Muscle layer of colon (tissue), 2 donors: ENCODE data around the gene WDR45B.

Experiments used
- H3K27ac ChIP-seq: one replicate; pipeline ENCODE4 v1.7.0; 2013; ENCODE audit warnings: low read depth, mild to moderate bottlenecking, low read length, moderate library complexity
- H3K27me3 ChIP-seq, 2 donors: one replicate each; pipeline ENCODE4 v1.7.0; 2013; ENCODE audit warnings: low read length in 2 of 2, mild to moderate bottlenecking in 2 of 2; ENCODE audit not compliant: insufficient read depth in 2 of 2, control insufficient read depth in 1 of 2
- H3K36me3 ChIP-seq: one replicate; pipeline ENCODE4 v1.7.0; 2013; ENCODE audit warnings: mild to moderate bottlenecking, low read length; ENCODE audit not compliant: insufficient read depth
- H3K4me1 ChIP-seq: one replicate; pipeline ENCODE4 v1.7.0; 2013; ENCODE audit warnings: mild to moderate bottlenecking, low read length; ENCODE audit not compliant: insufficient read depth
- H3K4me3 ChIP-seq, 2 donors: one replicate each; pipeline ENCODE4 v1.7.0; 2013; ENCODE audit warnings: low read length in 2 of 2, low read depth in 1 of 2, mild to moderate bottlenecking in 1 of 2, moderate library complexity in 1 of 2
- H3K9ac ChIP-seq: one replicate; pipeline ENCODE4 v1.7.0; 2013; ENCODE audit warnings: low read length
- H3K9me3 ChIP-seq: one replicate; pipeline ENCODE4 v1.7.0; 2013; ENCODE audit warnings: mild to moderate bottlenecking, low read length
- donor health status: abdominal sarcoma.
- donor health status: Adenocarcinoma of cecum.

The WDR45B gene

GRCh38 chr17:82648165-82648668 is at the start of gene WDR45B:
TSS of gene WDR45B (minus strand) at chr17:82648444. CDS start at chr17:82648340, 104 bp downstream.
- Histone ChIP-seq H3K36me3 (peaks cover 13% of the 10 kb centered on the region), H3K27ac (peak within 1 kb of the TSS; percentile 96), H3K9ac (peak within 1 kb of the TSS; percentile 52), H3K4me1 (peaks cover 7% of the 10 kb centered on the region), H3K4me3 (peak within 1 kb of the TSS; percentile 57 to 96), H3K27me3 (no peaks in the 10 kb centered on the region), H3K9me3 (no peaks in the 10 kb centered on the region)

GRCh38 chr17:82697808-82698064 is 49.5 kb upstream of the WDR45B start:
- no peaks in the 10 kb centered on the region for H3K36me3 ChIP-seq
- no peaks in the 10 kb centered on the region for H3K9me3 ChIP-seq
- H3K4me3 ChIP-seq: peak overlapping the region; percentile 43 to 62
- peaks cover 11% of the 10 kb centered on the region for H3K4me1 ChIP-seq
- no peak overlapping the region for H3K9ac ChIP-seq
- no peak overlapping the region for H3K27ac ChIP-seq
- H3K27me3 ChIP-seq: peaks cover 0 to 6% of the 10 kb centered on the region in 2 donors

DNA sequence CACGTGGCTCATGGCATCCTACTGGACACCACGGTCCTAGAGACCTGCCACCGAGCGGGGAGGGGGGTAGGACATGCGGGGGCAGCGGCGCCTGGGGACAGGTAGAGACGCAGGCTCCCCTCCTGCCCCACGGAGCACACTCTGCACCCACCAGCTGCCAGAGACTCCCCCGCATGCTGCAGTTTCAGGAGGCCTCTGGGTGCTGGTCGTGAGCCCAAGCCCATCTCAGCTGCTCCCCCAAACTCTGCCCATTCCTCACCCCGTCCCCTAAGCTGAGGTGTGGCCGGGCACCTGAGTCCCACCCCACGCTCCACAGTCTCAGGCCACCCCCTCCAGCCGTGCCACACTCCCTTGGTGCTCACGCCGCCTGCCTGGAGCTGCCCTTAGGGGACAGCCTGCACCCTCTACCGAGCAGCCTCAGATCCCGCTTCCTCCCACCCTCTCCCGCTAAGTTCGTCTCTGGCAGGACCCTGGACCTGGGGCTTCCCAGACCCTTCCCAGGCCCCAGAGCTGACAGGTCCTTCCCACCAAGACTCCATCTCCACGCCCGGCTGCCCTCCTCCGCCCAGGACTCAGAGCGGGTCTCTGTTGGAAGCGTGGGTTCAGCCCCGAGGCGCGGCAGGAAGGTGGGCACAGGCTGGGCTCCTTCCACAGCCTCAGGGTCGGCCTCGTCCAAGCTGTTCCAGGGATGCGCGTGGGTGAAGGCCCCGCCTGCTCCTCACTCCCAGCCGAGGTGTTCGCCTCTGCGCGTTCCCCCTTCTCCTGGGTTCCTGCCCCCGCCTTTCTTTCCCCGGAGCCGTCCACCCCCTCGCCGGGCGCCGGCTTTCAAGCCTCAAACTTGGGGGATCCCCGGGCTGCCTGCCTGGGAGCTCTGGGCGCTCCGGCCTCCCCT is 48.9 kb upstream of the WDR45B start:
- H3K4me3 ChIP-seq: peak overlapping the region; percentile 43 to 62
- no peaks in the 10 kb centered on the region for H3K9me3 ChIP-seq
- H3K27ac ChIP-seq: no peak overlapping the region
- H3K36me3 ChIP-seq: no peaks in the 10 kb centered on the region
- no peak overlapping the region for H3K9ac ChIP-seq
- peaks cover 11% of the 10 kb centered on the region for H3K4me1 ChIP-seq
- H3K27me3 ChIP-seq: peaks cover 0 to 6% of the 10 kb centered on the region in 2 donors

DNA sequence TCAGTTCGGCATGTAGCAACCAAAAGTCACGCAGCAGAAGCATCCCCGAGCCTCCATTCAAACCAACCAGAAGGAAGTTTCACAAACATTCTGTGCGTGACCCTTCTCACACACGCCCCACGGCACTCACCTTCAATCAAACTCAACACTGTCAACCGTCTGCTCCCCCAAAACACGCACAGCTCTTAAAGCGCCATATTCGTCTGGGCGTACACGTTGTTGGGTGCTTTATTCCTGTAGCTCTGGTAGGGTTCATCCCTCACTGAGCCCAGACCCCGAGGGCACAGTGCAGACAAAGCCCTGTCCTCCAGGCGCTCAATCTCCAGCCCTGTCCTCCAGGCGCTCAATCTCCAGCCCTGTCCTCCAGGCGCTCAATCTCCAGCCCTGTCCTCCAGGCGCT is 48.0 kb upstream of the WDR45B start:
- H3K9me3 ChIP-seq: no peaks in the 10 kb centered on the region
- H3K4me3 ChIP-seq: no peak overlapping the region
- no peak overlapping the region for H3K27ac ChIP-seq
- peaks cover 11% of the 10 kb centered on the region for H3K4me1 ChIP-seq
- H3K9ac ChIP-seq: no peak overlapping the region
- no peaks in the 10 kb centered on the region for H3K36me3 ChIP-seq
- peaks cover 0 to 6% of the 10 kb centered on the region in 2 donors for H3K27me3 ChIP-seq

DNA sequence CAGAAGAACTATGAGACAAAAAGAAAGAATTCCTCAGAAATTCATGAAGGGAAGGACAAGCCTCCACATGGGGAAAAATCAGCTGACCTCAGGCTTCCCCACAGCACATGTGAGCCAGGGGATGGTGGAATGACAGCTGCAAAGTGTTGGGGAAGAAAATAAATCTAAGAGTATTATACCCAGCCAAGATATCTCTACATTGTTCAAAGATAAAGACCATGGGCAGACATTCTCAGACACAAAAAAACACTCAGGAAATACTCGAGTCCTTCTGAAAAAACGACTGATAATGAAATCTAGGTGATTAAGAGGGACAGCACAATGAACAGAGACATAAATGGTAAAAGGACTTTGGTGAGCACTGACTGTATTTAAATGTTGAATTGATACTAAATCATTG is 46.4 kb upstream of the WDR45B start:
- peaks cover 11% of the 10 kb centered on the region for H3K4me1 ChIP-seq
- no peak overlapping the region for H3K27ac ChIP-seq
- no peaks in the 10 kb centered on the region for H3K9me3 ChIP-seq
- peaks cover 0 to 6% of the 10 kb centered on the region in 2 donors for H3K27me3 ChIP-seq
- H3K9ac ChIP-seq: no peak overlapping the region
- H3K36me3 ChIP-seq: no peaks in the 10 kb centered on the region
- H3K4me3 ChIP-seq: no peak overlapping the region

GRCh38 chr17:82693168-82693867 is 45.1 kb upstream of the WDR45B start:
- H3K27ac ChIP-seq: no peak overlapping the region
- no peaks in the 10 kb centered on the region for H3K9me3 ChIP-seq
- H3K27me3 ChIP-seq: peaks cover 0 to 6% of the 10 kb centered on the region in 2 donors

DNA sequence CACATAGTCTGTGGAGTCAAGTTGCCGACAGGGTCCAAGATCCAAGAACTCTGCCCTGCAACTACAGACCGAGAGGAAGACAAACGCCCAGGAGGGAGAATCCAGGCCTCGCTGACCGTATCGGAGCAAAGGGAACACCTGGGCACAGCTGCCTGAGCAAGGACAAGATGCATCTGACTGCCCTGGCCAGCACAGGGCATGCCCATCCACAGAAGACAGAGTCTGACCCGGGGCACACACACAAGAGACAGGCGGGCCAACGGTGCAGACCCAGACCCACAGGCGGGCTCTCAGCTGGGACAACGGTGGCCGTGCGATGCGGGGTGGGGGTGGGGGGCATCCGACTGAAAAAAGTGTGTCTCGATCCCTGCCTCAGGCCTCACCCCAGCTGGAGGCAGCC is 44.0 kb upstream of the WDR45B start:
- no peak overlapping the region for H3K4me3 ChIP-seq
- no peak overlapping the region for H3K27ac ChIP-seq

More at GRCh38 chr17:82693168-82693867, 45.1 kb upstream of the WDR45B start:
- Histone ChIP-seq H3K36me3 (no peaks in the 10 kb centered on the region), H3K4me1 (peaks cover 7% of the 10 kb centered on the region), H3K9ac (no peak overlapping the region), H3K4me3 (no peak overlapping the region)

GRCh38 chr17:82691714-82692113 is 43.5 kb upstream of the WDR45B start:
- H3K27ac ChIP-seq: no peak overlapping the region
- no peak overlapping the region for H3K9ac ChIP-seq
- H3K4me3 ChIP-seq: no peak overlapping the region
- no peaks in the 10 kb centered on the region for H3K36me3 ChIP-seq
- no peaks in the 10 kb centered on the region for H3K27me3 ChIP-seq
- H3K4me1 ChIP-seq: no peaks in the 10 kb centered on the region
- H3K9me3 ChIP-seq: no peaks in the 10 kb centered on the region

More for the DNA sequence above, 44.0 kb upstream of the WDR45B start:
- H3K9me3 ChIP-seq: no peaks in the 10 kb centered on the region
- H3K4me1 ChIP-seq: peaks cover 5% of the 10 kb centered on the region
- H3K27me3 ChIP-seq: peaks cover 0 to under 1% of the 10 kb centered on the region in 2 donors
- H3K36me3 ChIP-seq: no peaks in the 10 kb centered on the region
- no peak overlapping the region for H3K9ac ChIP-seq

DNA sequence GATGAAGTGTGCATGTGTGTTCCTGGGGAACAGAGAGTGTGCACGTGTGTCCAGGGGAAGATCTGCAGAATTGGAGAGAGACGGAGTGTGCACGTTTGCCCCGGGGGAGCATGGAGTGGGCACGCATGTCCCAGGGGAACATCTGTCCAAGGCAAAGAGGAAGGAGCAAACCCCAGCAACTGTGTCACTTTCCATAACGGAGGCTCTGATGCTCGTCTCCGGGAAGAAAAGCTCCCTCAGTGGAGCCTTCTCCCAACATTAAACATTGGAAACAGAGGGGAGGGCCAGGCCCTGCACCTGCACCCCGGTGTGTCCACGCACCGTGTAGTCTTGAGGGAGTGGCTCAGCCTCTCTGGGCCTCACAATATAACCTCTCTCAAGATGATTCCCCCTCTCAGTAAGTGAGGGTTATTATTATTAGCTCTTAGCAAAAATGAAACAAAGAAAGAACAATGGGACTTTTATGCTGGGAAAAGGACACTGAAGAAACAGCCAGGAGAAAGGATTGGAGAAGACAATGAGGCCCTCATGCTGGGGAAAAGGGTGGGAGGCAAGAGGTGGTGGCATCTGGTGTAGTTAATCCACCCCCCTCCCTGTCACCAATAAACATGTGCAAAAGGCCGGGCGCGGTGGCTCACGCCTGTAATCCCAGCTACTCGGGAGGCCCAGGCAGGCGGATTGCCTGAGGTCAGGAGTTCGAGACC is 42.7 kb upstream of the WDR45B start:
- Histone ChIP-seq H3K27ac (no peak overlapping the region), H3K36me3 (no peaks in the 10 kb centered on the region), H3K4me3 (no peak overlapping the region), H3K27me3 (no peaks in the 10 kb centered on the region), H3K9ac (no peak overlapping the region), H3K4me1 (no peaks in the 10 kb centered on the region), H3K9me3 (no peaks in the 10 kb centered on the region)

DNA sequence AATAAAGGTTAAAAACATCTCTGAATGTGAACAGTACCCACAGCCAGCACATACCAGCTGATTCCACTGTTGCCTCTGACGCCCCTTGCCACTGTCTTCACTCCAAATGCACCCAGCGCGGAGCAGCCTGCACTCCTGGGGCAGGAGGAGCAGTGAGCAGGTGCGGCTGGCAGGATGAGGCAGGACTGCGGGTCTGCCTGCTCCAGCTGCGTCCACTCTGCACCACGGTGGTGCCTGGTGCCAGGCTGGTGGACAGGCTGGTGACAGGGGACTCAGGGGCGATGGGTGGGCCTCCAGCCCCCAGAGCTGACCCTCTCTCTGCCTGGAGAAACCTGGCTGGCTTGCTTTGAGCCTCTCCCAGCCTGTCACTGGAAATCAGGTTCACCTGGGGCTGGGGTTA is 40.8 kb upstream of the WDR45B start:
- Histone ChIP-seq H3K4me1 (no peaks in the 10 kb centered on the region), H3K36me3 (no peaks in the 10 kb centered on the region), H3K9me3 (no peaks in the 10 kb centered on the region), H3K27ac (no peak overlapping the region), H3K27me3 (no peaks in the 10 kb centered on the region), H3K4me3 (no peak overlapping the region), H3K9ac (no peak overlapping the region)

- Histone ChIP-seq H3K9ac (no peak overlapping the region), H3K36me3 (no peaks in the 10 kb centered on the region), H3K27ac (no peak overlapping the region), H3K9me3 (no peaks in the 10 kb centered on the region), H3K4me3 (no peak overlapping the region), H3K27me3 (no peaks in the 10 kb centered on the region), H3K4me1 (no peaks in the 10 kb centered on the region)
Observed at GRCh38 chr17:82687871-82688270, 39.6 kb upstream of the WDR45B start.
